Adipocyte (in vitro differentiated cells): ENCODE data around the gene TSHR.
A peak's percentile ranks its signal among the peaks of the same experiment; 100 is the strongest.
"Not testable (repeated sequence)": the region's sequence is repeated elsewhere in the genome, so short reads cannot be mapped to it uniquely, and the experiment has no call there.

Source experiments
- DNase-seq: peaks from one replicate; pipeline ENCODE4 v3.0.0-alpha.2; 2015; ENCODE audit warnings: low read depth
- H3K27me3 ChIP-seq: replicated peaks from 2 replicates; pipeline ENCODE4 v1.7.0; 2013; ENCODE audit warnings: mild to moderate bottlenecking, low read length, moderate library complexity; ENCODE audit not compliant: control insufficient read depth, insufficient read depth
- H3K36me3 ChIP-seq: 2 replicates; pipeline ENCODE4 v1.7.0; 2013; ENCODE audit warnings: low read length, mild to moderate bottlenecking, moderate library complexity; ENCODE audit not compliant: control insufficient read depth, insufficient read depth, severe bottlenecking
- H3K4me1 ChIP-seq: 2 replicates; pipeline ENCODE4 v1.7.0; 2013; ENCODE audit warnings: mild to moderate bottlenecking, low read length, moderate library complexity; ENCODE audit not compliant: control insufficient read depth, insufficient read depth
- H3K4me3 ChIP-seq: 2 replicates; pipeline ENCODE4 v1.7.0; 2013; ENCODE audit warnings: mild to moderate bottlenecking, low read length, moderate library complexity
- H3K9ac ChIP-seq: 2 replicates; pipeline ENCODE4 v1.7.0; 2013; ENCODE audit warnings: mild to moderate bottlenecking, low read length, moderate library complexity
- H3K9me3 ChIP-seq: 2 replicates; pipeline ENCODE4 v1.7.0; 2013; ENCODE audit warnings: mild to moderate bottlenecking, low read length, moderate library complexity; ENCODE audit not compliant: control insufficient read depth

Gene TSHR

GRCh38 chr14:81113945-81114820 lies 158.8 kb downstream of the TSHR start:
- H3K4me1 ChIP-seq, DNase-seq, H3K9ac ChIP-seq, H3K4me3 ChIP-seq, H3K27me3 ChIP-seq, H3K36me3 ChIP-seq, H3K9me3 ChIP-seq: not testable (repeated sequence)

- Histone ChIP-seq H3K9ac (no peak overlapping the region), H3K9me3 (peaks cover 7% of the 10 kb centered on the region), H3K4me1 (no peaks in the 10 kb centered on the region), H3K27me3 (no peaks in the 10 kb centered on the region), H3K4me3 (no peak overlapping the region), H3K36me3 (no peaks in the 10 kb centered on the region)
- no peak for DNase-seq
These were observed 165.1 kb downstream of the TSHR start for GRCh38 chr14:81120501-81120900.

GRCh38 chr14:81122326-81122725 lies 166.9 kb downstream of the TSHR start:
- no peak overlapping the region for H3K4me3 ChIP-seq
- H3K27me3 ChIP-seq: no peaks in the 10 kb centered on the region
- H3K36me3 ChIP-seq: no peaks in the 10 kb centered on the region
- no peaks in the 10 kb centered on the region for H3K4me1 ChIP-seq
- DNase-seq: no peak
- H3K9me3 ChIP-seq: peaks cover 7% of the 10 kb centered on the region
- no peak overlapping the region for H3K9ac ChIP-seq

GRCh38 chr14:81123811-81124210 lies 168.4 kb downstream of the TSHR start:
- H3K36me3 ChIP-seq: no peaks in the 10 kb centered on the region
- no peaks in the 10 kb centered on the region for H3K4me1 ChIP-seq
- no peak overlapping the region for H3K4me3 ChIP-seq

GRCh38 chr14:81125536-81125935 lies 170.1 kb downstream of the TSHR start:
- no peak overlapping the region for H3K4me3 ChIP-seq
- H3K9ac ChIP-seq: no peak overlapping the region
- no peaks in the 10 kb centered on the region for H3K27me3 ChIP-seq
- H3K36me3 ChIP-seq: no peaks in the 10 kb centered on the region
- no peaks in the 10 kb centered on the region for H3K4me1 ChIP-seq
- DNase-seq: no peak
- peaks cover 7% of the 10 kb centered on the region for H3K9me3 ChIP-seq

More at GRCh38 chr14:81123811-81124210, 168.4 kb downstream of the TSHR start:
- no peak for DNase-seq
- no peak overlapping the region for H3K9ac ChIP-seq
- no peaks in the 10 kb centered on the region for H3K27me3 ChIP-seq
- peaks cover 7% of the 10 kb centered on the region for H3K9me3 ChIP-seq

- Histone ChIP-seq H3K27me3 (no peaks in the 10 kb centered on the region), H3K9ac (no peak overlapping the region), H3K9me3 (peaks cover 7% of the 10 kb centered on the region), H3K4me1 (no peaks in the 10 kb centered on the region), H3K36me3 (no peaks in the 10 kb centered on the region), H3K4me3 (no peak overlapping the region)
- peak; percentile 40 for DNase-seq
These were observed 172.4 kb downstream of the TSHR start for GRCh38 chr14:81127785-81128184.

GRCh38 chr14:81129242-81129641 lies 173.8 kb downstream of the TSHR start:
- Histone ChIP-seq H3K9ac (no peak overlapping the region), H3K36me3 (no peaks in the 10 kb centered on the region), H3K4me1 (no peaks in the 10 kb centered on the region), H3K4me3 (no peak overlapping the region), H3K27me3 (no peaks in the 10 kb centered on the region), H3K9me3 (peaks cover 7% of the 10 kb centered on the region)
- no peak for DNase-seq

- H3K4me1 ChIP-seq: peaks cover 4% of the 10 kb centered on the region
- H3K9ac ChIP-seq: no peak overlapping the region
- H3K9me3 ChIP-seq: no peaks in the 10 kb centered on the region
- no peak for DNase-seq
- no peak overlapping the region for H3K4me3 ChIP-seq
- H3K27me3 ChIP-seq: no peaks in the 10 kb centered on the region
- no peaks in the 10 kb centered on the region for H3K36me3 ChIP-seq
These were observed 177.0 kb downstream of the TSHR start for GRCh38 chr14:81132468-81132867.

GRCh38 chr14:81133400-81133799 lies 178.0 kb downstream of the TSHR start:
- H3K4me3 ChIP-seq: no peak overlapping the region
- no peaks in the 10 kb centered on the region for H3K9me3 ChIP-seq
- no peak for DNase-seq
- H3K27me3 ChIP-seq: no peaks in the 10 kb centered on the region
- H3K9ac ChIP-seq: no peak overlapping the region
- H3K36me3 ChIP-seq: no peaks in the 10 kb centered on the region
- peaks cover 6% of the 10 kb centered on the region for H3K4me1 ChIP-seq

GRCh38 chr14:81137316-81137715 lies 181.9 kb downstream of the TSHR start:
- Histone ChIP-seq H3K27me3 (no peaks in the 10 kb centered on the region), H3K4me3 (no peak overlapping the region), H3K9me3 (no peaks in the 10 kb centered on the region), H3K9ac (no peak overlapping the region), H3K36me3 (no peaks in the 10 kb centered on the region), H3K4me1 (peaks cover 6% of the 10 kb centered on the region)
- peak; percentile 47 for DNase-seq

- no peak for DNase-seq
- no peak overlapping the region for H3K9ac ChIP-seq
- H3K4me3 ChIP-seq: no peak overlapping the region
- no peaks in the 10 kb centered on the region for H3K9me3 ChIP-seq
- H3K27me3 ChIP-seq: no peaks in the 10 kb centered on the region
- H3K36me3 ChIP-seq: no peaks in the 10 kb centered on the region
- peaks cover 6% of the 10 kb centered on the region for H3K4me1 ChIP-seq
These were observed 183.0 kb downstream of the TSHR start for GRCh38 chr14:81138429-81138828.

GRCh38 chr14:81141426-81141825 lies 186.0 kb downstream of the TSHR start:
- H3K4me1 ChIP-seq: peaks cover 6% of the 10 kb centered on the region
- H3K36me3 ChIP-seq: no peaks in the 10 kb centered on the region
- no peaks in the 10 kb centered on the region for H3K27me3 ChIP-seq
- no peak overlapping the region for H3K4me3 ChIP-seq
- no peak overlapping the region for H3K9ac ChIP-seq
- H3K9me3 ChIP-seq: no peaks in the 10 kb centered on the region
- DNase-seq: no peak
